T-cell (primary cell): ENCODE data around the gene PPP1R7. TPM values are rescaled to one million over a fixed set of nuclear protein-coding genes. Genes with fewer than 3 reads are reported as not detected.

Experiments
- ATAC-seq, 4 experiments: fragments of 200-7000 bp in 3 of 4; fragments of 150-1000 bp in 1 of 4; cut with Tn5 transposase; replicated peaks in 1 of 4; 1 replicate in 3 of 4; 2 replicates in 1 of 4; pipeline ENCODE4 v1.10.0; 2021; ENCODE audit warnings: moderate library complexity in 3 of 4, mild to moderate bottlenecking in 2 of 4, moderate number of reproducible peaks in 1 of 4
- CTCF ChIA-PET, 2 donors: fragments of 300-600 bp; sonication (Branson Sonifier 250); formaldehyde crosslinking; loops; one replicate each; lab custom pipeline; 2022; ENCODE audit warnings: antibody characterized with exemption in 2 of 2; lab: Charles Lee
- POLR2A ChIA-PET, 2 donors: fragments of 300-600 bp; sonication (Branson Sonifier 250); formaldehyde crosslinking; loops; one replicate each; lab custom pipeline; 2022; ENCODE audit warnings: antibody characterized with exemption in 2 of 2; lab: Charles Lee
- DNase-seq, 35 experiments: peaks; one replicate each; pipeline versions ENCODE4 v3.0.0 to v3.0.0-alpha.2; 2013 to 2023
- H3K27ac ChIP-seq: one replicate; pipeline ENCODE4 v1.5.1; 2013; ENCODE audit warnings: low read length
- H3K27me3 ChIP-seq, 2 experiments: replicated peaks in 1 of 2; 1 replicate in 1 of 2; 2 replicates in 1 of 2; pipeline versions ENCODE4 v1.6.1 to v1.7.0; 2013; ENCODE audit warnings: low read length in 1 of 2, mixed read lengths in 1 of 2; ENCODE audit not compliant: control insufficient read depth in 2 of 2, insufficient read depth in 2 of 2; ENCODE audit errors: extremely low read depth in 1 of 2
- H3K36me3 ChIP-seq, 2 donors: 1 replicate in 1 of 2; 2 replicates in 1 of 2; pipeline versions ENCODE4 v1.6.1 to v1.7.0; 2013; ENCODE audit warnings: low read length in 1 of 2; ENCODE audit not compliant: control insufficient read depth in 2 of 2, insufficient read depth in 1 of 2; ENCODE audit errors: extremely low read depth in 1 of 2
- H3K4me1 ChIP-seq, 2 experiments: 1 replicate in 1 of 2; 2 replicates in 1 of 2; pipeline versions ENCODE4 v1.6.1 to v1.7.0; 2013; ENCODE audit warnings: low read length in 2 of 2, mixed read lengths in 1 of 2; ENCODE audit not compliant: insufficient read depth in 2 of 2, control insufficient read depth in 1 of 2; ENCODE audit errors: extremely low read depth in 1 of 2
- H3K4me3 ChIP-seq, 2 donors: 1 replicate in 1 of 2; 2 replicates in 1 of 2; pipeline versions ENCODE4 v1.5.1 to v1.7.0; 2013; ENCODE audit warnings: mild to moderate bottlenecking in 2 of 2, low read length in 1 of 2, moderate library complexity in 1 of 2; ENCODE audit not compliant: control insufficient read depth in 1 of 2; ENCODE audit errors: extremely low read depth in 1 of 2
- H3K9me3 ChIP-seq: 2 replicates; pipeline ENCODE4 v1.7.0; 2013
- H3K27ac Mint-ChIP-seq, 2 donors: one replicate each; pipeline ENCODE4 v1.8.0; 2020 to 2021; ENCODE audit warnings: mild to moderate bottlenecking in 2 of 2, mixed read lengths in 2 of 2
- H3K27me3 Mint-ChIP-seq, 2 donors: one replicate each; pipeline ENCODE4 v1.8.0; 2021 to 2022; ENCODE audit warnings: mixed read lengths in 2 of 2
- H3K36me3 Mint-ChIP-seq: one replicate; pipeline ENCODE4 v1.8.0; 2021; ENCODE audit warnings: mixed read lengths
- H3K4me1 Mint-ChIP-seq, 3 donors: one replicate each; pipeline ENCODE4 v1.8.0; 2020 to 2022; ENCODE audit warnings: mixed read lengths in 3 of 3, mild to moderate bottlenecking in 1 of 3
- H3K4me3 Mint-ChIP-seq, 3 donors: one replicate each; pipeline ENCODE4 v1.8.0; 2020 to 2022; ENCODE audit warnings: mild to moderate bottlenecking in 3 of 3, mixed read lengths in 3 of 3, moderate library complexity in 3 of 3
- H3K9me3 Mint-ChIP-seq, 3 donors: one replicate each; pipeline ENCODE4 v1.8.0; 2020 to 2022; ENCODE audit warnings: mixed read lengths in 3 of 3
- WGBS: methylation state at CpG from one replicate; pipeline ENCODE4 v1.1.5; 2013; ENCODE audit warnings: missing lambda C conversion rate; ENCODE audit not compliant: insufficient coverage; 5-methylcytosine and 5-hydroxymethylcytosine counted together
- total RNA-seq, 35 experiments: library from RNA in 6 of 35; stranded (reverse) in 6 of 35; fragments of 120-200 nt in 1 of 35; gene quantifications; one replicate each; pipeline versions ENCODE4 v1.2.1 to v1.2.4 and lab custom pipeline; 2013 to 2026

PPP1R7 gene
- total RNA-seq, 5 donors from 2014 or later (not counting 1 experiment from before 2014, with no cell fraction given) = 46.6 to 61.2 (median 53.8) TPM

- peak overlapping the region in 1 of 2 donors; percentile 52 for H3K27ac Mint-ChIP-seq
- no peak for ATAC-seq
- peaks cover 12 to 26% of the 10 kb centered on the region in 2 donors for H3K36me3 ChIP-seq
- H3K27me3 Mint-ChIP-seq = no peaks in the 10 kb centered on the region
- no peak overlapping the region for H3K4me3 ChIP-seq
- no peaks in the 10 kb centered on the region for H3K9me3 Mint-ChIP-seq
- WGBS = 90% methylated on average over 7 of the region's 8 CpGs
- peaks cover 3 to 14% of the 10 kb centered on the region in 2 experiments for H3K27me3 ChIP-seq
- no peak overlapping the region for H3K27ac ChIP-seq
- peaks cover 0 to 5% (median 0%) of the 10 kb centered on the region in 3 donors for H3K4me1 Mint-ChIP-seq
- CTCF ChIA-PET = no interaction called here
- no peak for DNase-seq
- peaks cover 0 to 5% of the 10 kb centered on the region in 2 experiments for H3K4me1 ChIP-seq
- H3K36me3 Mint-ChIP-seq = peaks cover 23% of the 10 kb centered on the region
- POLR2A ChIA-PET = no interaction called here
- no peak overlapping the region for H3K4me3 Mint-ChIP-seq
- no peaks in the 10 kb centered on the region for H3K9me3 ChIP-seq
These were observed 74.7 kb downstream of the PPP1R7 start for GRCh38 chr2:241224851-241225438.

- peaks cover 0 to 5% (median 0%) of the 10 kb centered on the region in 3 donors for H3K4me1 Mint-ChIP-seq
- H3K4me3 ChIP-seq = no peak overlapping the region
- no peak overlapping the region for H3K4me3 Mint-ChIP-seq
- H3K36me3 Mint-ChIP-seq = peaks cover 29% of the 10 kb centered on the region
- POLR2A ChIA-PET = no interaction called here
- H3K9me3 Mint-ChIP-seq = no peaks in the 10 kb centered on the region
- H3K27me3 ChIP-seq = peaks cover 0 to 14% of the 10 kb centered on the region in 2 experiments
- WGBS = 89% methylated on average over 15 of the region's 16 CpGs
- peaks cover 13 to 32% of the 10 kb centered on the region in 2 donors for H3K36me3 ChIP-seq
- H3K27ac Mint-ChIP-seq = no peak overlapping the region
- peaks cover 0 to 5% of the 10 kb centered on the region in 2 experiments for H3K4me1 ChIP-seq
- no peaks in the 10 kb centered on the region for H3K27me3 Mint-ChIP-seq
- H3K9me3 ChIP-seq = no peaks in the 10 kb centered on the region
- ATAC-seq (no peak), DNase-seq (no peak)
- CTCF ChIA-PET = no interaction called here
- no peak overlapping the region for H3K27ac ChIP-seq
These were observed 75.3 kb downstream of the PPP1R7 start for GRCh38 chr2:241225545-241225944.

- WGBS = 96% methylated on average over 16 of the region's 16 CpGs
- Histone ChIP-seq H3K4me1 (peaks cover 0 to 5% of the 10 kb centered on the region in 2 experiments), H3K27ac (no peak overlapping the region), H3K9me3 (no peaks in the 10 kb centered on the region), H3K27me3 (peaks cover 0 to 14% of the 10 kb centered on the region in 2 experiments), H3K4me3 (no peak overlapping the region), H3K36me3 (peaks cover 13 to 36% of the 10 kb centered on the region in 2 donors)
- DNase-seq = no peak
- no peak for ATAC-seq
- Mint-ChIP-seq H3K4me1 (peaks cover 0 to 5% (median 0%) of the 10 kb centered on the region in 3 donors), H3K27me3 (no peaks in the 10 kb centered on the region), H3K4me3 (no peak overlapping the region), H3K27ac (no peak overlapping the region), H3K36me3 (peaks cover 33% of the 10 kb centered on the region), H3K9me3 (no peaks in the 10 kb centered on the region)
- CTCF ChIA-PET = no interaction called here
- POLR2A ChIA-PET = no interaction called here
These were observed 75.7 kb downstream of the PPP1R7 start for GRCh38 chr2:241225983-241226382.

- POLR2A ChIA-PET = no interaction called here
- Histone ChIP-seq H3K27me3 (peaks cover 0 to 8% of the 10 kb centered on the region in 2 experiments), H3K9me3 (no peaks in the 10 kb centered on the region), H3K4me1 (peaks cover 0 to 5% of the 10 kb centered on the region in 2 experiments), H3K27ac (no peak overlapping the region), H3K4me3 (no peak overlapping the region), H3K36me3 (peaks cover 13 to 37% of the 10 kb centered on the region in 2 donors)
- no peaks in the 10 kb centered on the region for H3K9me3 Mint-ChIP-seq
- no peaks in the 10 kb centered on the region for H3K27me3 Mint-ChIP-seq
- H3K4me1 Mint-ChIP-seq = peaks cover 0 to 5% (median 0%) of the 10 kb centered on the region in 3 donors
- DNase-seq = no peak
- CTCF ChIA-PET = no interaction called here
- no peak overlapping the region for H3K4me3 Mint-ChIP-seq
- H3K36me3 Mint-ChIP-seq = peaks cover 41% of the 10 kb centered on the region
- H3K27ac Mint-ChIP-seq = no peak overlapping the region
- WGBS = 94% methylated on average over 13 of the region's 19 CpGs
- ATAC-seq = no peak
These were observed 76.7 kb downstream of the PPP1R7 start for GRCh38 chr2:241226723-241227572.

GRCh38 chr2:241227594-241227993, 77.3 kb downstream of the PPP1R7 start:
- Histone ChIP-seq H3K4me1 (peaks cover 0 to 5% of the 10 kb centered on the region in 2 experiments), H3K27me3 (peaks cover 0 to 8% of the 10 kb centered on the region in 2 experiments), H3K4me3 (no peak overlapping the region), H3K27ac (no peak overlapping the region), H3K36me3 (peaks cover 13 to 44% of the 10 kb centered on the region in 2 donors), H3K9me3 (no peaks in the 10 kb centered on the region)
- no peak for ATAC-seq
- Mint-ChIP-seq H3K9me3 (no peaks in the 10 kb centered on the region), H3K36me3 (peaks cover 46% of the 10 kb centered on the region), H3K27me3 (no peaks in the 10 kb centered on the region), H3K4me3 (no peak overlapping the region), H3K27ac (no peak overlapping the region), H3K4me1 (peaks cover 0 to 5% (median 0%) of the 10 kb centered on the region in 3 donors)
- ChIA-PET POLR2A (no interaction called here), CTCF (no interaction called here)
- 100% methylated on average over 3 of the region's 8 CpGs for WGBS
- DNase-seq = no peak

- Mint-ChIP-seq H3K27ac (no peak overlapping the region), H3K27me3 (no peaks in the 10 kb centered on the region), H3K9me3 (no peaks in the 10 kb centered on the region), H3K4me1 (peaks cover 0 to 5% (median 0%) of the 10 kb centered on the region in 3 donors), H3K36me3 (peaks cover 52% of the 10 kb centered on the region), H3K4me3 (no peak overlapping the region)
- Histone ChIP-seq H3K4me3 (no peak overlapping the region), H3K9me3 (no peaks in the 10 kb centered on the region), H3K27ac (no peak overlapping the region), H3K4me1 (peaks cover 0 to 4% of the 10 kb centered on the region in 2 experiments), H3K36me3 (peaks cover 16 to 51% of the 10 kb centered on the region in 2 donors), H3K27me3 (peaks cover 0 to 4% of the 10 kb centered on the region in 2 experiments)
- DNase-seq (no peak), ATAC-seq (no peak)
- POLR2A ChIA-PET = no interaction called here
- WGBS = 95% methylated on average over 16 of the region's 26 CpGs
- CTCF ChIA-PET = no interaction called here
These were observed 78.0 kb downstream of the PPP1R7 start for GRCh38 chr2:241228081-241228859.
